Measurements from ENCODE around the gene SRSF1.
"Not testable (repeated sequence)": the region's sequence is repeated elsewhere in the genome, so short reads cannot be mapped to it uniquely, and the experiment has no call there.

Gene SRSF1

DNA sequence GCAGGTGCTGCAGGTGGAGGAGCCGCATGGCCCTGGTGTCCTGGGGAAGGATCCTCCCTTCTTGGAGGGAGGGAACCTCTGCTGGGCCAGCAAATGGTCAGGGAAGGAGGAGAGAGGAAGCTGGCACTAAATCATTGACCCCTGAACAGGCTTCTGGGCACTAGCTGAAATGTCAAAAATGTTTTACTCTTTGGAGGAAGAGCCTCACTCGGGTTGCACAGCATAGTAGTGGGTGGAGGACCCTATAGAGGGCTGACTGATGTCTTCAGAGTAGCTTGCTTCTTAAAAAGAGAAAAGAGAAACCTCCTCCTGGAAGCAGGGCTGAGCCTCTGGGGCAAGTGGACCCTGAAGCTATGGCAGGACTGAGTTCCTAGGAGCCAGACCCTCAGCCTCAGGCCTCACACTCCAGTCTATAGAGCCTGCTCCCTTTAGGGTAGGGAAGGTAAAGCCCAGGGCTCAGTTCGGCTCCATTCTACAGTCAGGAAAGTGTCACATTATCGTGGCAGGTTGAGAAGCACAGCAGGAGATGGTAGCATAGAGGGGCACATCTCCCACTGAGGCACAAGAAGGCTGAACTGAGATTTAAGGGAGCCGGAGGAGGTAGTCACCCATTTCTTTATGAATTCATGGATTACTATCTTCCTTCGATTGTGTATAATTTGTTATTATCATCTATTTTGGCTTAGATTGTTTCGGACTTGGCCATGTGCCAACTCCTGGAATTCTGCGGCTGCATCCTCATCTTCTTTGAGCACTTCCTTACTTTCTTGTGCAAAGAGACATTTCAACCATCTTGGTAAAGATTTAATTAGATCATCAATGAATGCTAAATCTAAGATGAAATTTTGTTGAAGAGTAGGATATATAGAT lies 44.5 kb downstream of the SRSF1 start:
- Histone ChIP-seq H3K4me3 (ENCODE audit: low read depth, low read length) (no peak overlapping the region), H3K27me3 (ENCODE audit: control insufficient read depth, insufficient read depth, low read length) (peaks cover 8% of the 10 kb centered on the region), H3K27ac (ENCODE audit: low read depth, low read length) (no peak overlapping the region), H3K9ac (ENCODE audit: low read length) (no peak overlapping the region), H3K4me1 (ENCODE audit: control insufficient read depth, insufficient read depth, low read length) (peaks cover 9% of the 10 kb centered on the region; the same call in 1 of the 2 replicates), H3K9me3 (ENCODE audit: control insufficient read depth, insufficient read depth, low read depth, low read length) (no peaks in the 10 kb centered on the region), H3K36me3 (ENCODE audit: control insufficient read depth, insufficient read depth, low read length) (no peaks in the 10 kb centered on the region)

DNA sequence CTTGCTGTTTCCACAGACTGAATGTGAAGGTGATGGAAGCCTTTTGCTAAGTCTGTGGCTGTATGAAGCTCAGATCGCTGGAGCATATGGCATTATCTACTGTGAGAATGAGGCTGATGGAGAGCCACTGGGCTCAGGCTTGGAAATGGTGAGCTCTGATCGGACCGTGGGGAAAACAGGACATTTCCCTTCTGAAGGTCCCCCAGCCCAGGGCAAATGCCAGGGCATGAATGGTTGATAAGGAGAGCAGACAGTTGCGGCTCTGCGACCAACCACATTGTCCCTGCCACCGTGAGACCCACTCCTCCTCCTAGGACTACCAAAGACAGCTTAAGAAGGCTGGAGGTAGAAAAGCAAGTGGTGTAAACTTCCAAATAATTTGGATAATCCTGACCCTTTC lies 47.1 kb downstream of the SRSF1 start:
- H3K9ac ChIP-seq (ENCODE audit: low read length), result no peak overlapping the region
- no peak overlapping the region for H3K27ac ChIP-seq (ENCODE audit: low read depth, low read length)
- H3K27me3 ChIP-seq (ENCODE audit: control insufficient read depth, insufficient read depth, low read length), result peaks cover 26% of the 10 kb centered on the region
- H3K9me3 ChIP-seq (ENCODE audit: control insufficient read depth, insufficient read depth, low read depth, low read length), result no peaks in the 10 kb centered on the region
- no peaks in the 10 kb centered on the region for H3K36me3 ChIP-seq (ENCODE audit: control insufficient read depth, insufficient read depth, low read length)
- H3K4me3 ChIP-seq (ENCODE audit: low read depth, low read length), result no peak overlapping the region
- peaks cover 25% of the 10 kb centered on the region for H3K4me1 ChIP-seq (ENCODE audit: control insufficient read depth, insufficient read depth, low read length)

DNA sequence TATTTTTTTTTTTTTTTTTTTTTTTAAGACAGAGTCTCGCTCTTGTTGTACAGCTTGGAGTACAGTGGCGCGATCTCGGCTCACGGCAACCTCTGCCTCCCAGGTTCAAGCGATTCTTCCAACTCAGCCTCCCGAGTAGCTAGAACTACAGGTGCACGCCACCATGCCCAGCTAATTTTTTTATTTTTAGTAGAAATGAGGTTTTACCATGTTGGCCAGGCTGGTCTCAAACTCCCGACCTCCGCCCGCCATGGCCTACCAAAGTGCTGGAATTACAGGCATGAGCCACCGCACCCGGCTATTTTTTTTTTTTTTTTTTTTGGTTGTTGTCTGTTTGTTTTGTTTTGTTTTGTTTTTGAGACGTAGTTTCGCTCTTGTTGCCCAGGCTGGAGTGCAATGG lies 48.7 kb downstream of the SRSF1 start:
- H3K27me3 ChIP-seq (ENCODE audit: control insufficient read depth, insufficient read depth, low read length), result peaks cover 29% of the 10 kb centered on the region

DNA sequence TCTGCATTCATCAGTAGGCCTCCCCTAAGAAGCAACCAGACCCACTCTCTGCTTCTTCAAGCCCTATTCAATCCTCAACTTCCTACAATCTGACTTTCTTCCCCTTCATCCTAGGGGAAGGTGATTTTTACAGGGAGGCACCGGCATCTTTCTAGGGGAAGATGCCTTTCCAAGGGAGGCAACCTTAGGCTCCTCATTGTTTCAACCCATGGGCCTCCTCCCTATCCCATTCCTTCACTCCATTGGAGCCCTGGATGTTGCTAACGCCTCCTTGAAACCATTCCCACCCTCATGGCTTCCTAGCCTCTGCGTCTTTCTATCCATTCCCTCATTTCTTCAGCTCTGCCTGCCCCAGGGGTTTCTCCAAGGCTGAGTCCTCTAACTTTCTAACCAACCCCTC lies 49.2 kb downstream of the SRSF1 start:
- H3K9ac ChIP-seq (ENCODE audit: low read length), result no peak overlapping the region
- no peaks in the 10 kb centered on the region for H3K9me3 ChIP-seq (ENCODE audit: control insufficient read depth, insufficient read depth, low read depth, low read length)
- H3K4me1 ChIP-seq (ENCODE audit: control insufficient read depth, insufficient read depth, low read length), result peaks cover 39% of the 10 kb centered on the region
- H3K27me3 ChIP-seq (ENCODE audit: control insufficient read depth, insufficient read depth, low read length), result peaks cover 34% of the 10 kb centered on the region
- H3K4me3 ChIP-seq (ENCODE audit: low read depth, low read length), result no peak overlapping the region
- H3K36me3 ChIP-seq (ENCODE audit: control insufficient read depth, insufficient read depth, low read length), result no peaks in the 10 kb centered on the region
- H3K27ac ChIP-seq (ENCODE audit: low read depth, low read length), result no peak overlapping the region

More for the DNA sequence above, 48.7 kb downstream of the SRSF1 start:
- peaks cover 34% of the 10 kb centered on the region for H3K4me1 ChIP-seq (ENCODE audit: control insufficient read depth, insufficient read depth, low read length)
- not testable (repeated sequence) for H3K9ac ChIP-seq (ENCODE audit: low read length); H3K4me3 ChIP-seq (ENCODE audit: low read depth, low read length); H3K27ac ChIP-seq (ENCODE audit: low read depth, low read length); H3K9me3 ChIP-seq (ENCODE audit: control insufficient read depth, insufficient read depth, low read depth, low read length); H3K36me3 ChIP-seq (ENCODE audit: control insufficient read depth, insufficient read depth, low read length)

DNA sequence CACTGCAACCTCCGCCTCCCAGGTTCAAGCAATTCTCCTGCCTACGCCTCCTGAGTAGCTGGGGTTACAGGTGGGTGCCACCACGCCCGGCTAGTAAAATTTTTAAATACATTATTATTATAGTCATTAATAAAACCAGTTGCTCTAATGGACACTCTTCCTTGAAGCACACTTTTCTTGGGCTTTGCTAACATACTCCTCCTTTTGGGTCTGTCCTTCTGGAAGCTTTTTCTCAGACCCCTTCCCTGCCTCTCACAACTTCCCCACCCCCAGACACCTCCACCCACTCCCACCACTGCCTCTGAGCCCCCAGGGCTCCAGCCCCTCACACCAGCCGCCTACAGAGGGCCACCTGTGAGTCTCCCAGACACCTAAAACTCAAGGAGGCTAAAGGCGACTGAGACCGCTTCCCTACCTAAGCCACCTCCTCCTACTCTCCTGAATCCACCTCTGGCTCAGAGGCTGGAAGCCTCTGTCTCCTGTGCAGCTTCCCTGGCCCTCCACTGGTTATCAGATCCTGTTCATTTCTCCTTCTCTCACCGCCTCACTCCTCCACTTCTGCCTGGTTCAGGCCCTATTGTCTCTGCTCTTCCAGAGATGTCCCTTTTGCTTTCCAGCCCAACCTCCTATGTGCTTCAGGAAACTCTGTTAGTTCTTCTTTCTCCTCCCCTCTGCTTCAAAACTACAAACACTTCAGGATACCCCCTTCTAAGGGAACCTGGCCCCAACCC lies 49.8 kb downstream of the SRSF1 start:
- Histone ChIP-seq H3K4me3 (ENCODE audit: low read depth, low read length) (no peak overlapping the region), H3K4me1 (ENCODE audit: control insufficient read depth, insufficient read depth, low read length) (peaks cover 45% of the 10 kb centered on the region), H3K9ac (ENCODE audit: low read length) (no peak overlapping the region), H3K27me3 (ENCODE audit: control insufficient read depth, insufficient read depth, low read length) (peaks cover 35% of the 10 kb centered on the region), H3K36me3 (ENCODE audit: control insufficient read depth, insufficient read depth, low read length) (no peaks in the 10 kb centered on the region), H3K9me3 (ENCODE audit: control insufficient read depth, insufficient read depth, low read depth, low read length) (no peaks in the 10 kb centered on the region), H3K27ac (ENCODE audit: low read depth, low read length) (no peak overlapping the region)

DNA sequence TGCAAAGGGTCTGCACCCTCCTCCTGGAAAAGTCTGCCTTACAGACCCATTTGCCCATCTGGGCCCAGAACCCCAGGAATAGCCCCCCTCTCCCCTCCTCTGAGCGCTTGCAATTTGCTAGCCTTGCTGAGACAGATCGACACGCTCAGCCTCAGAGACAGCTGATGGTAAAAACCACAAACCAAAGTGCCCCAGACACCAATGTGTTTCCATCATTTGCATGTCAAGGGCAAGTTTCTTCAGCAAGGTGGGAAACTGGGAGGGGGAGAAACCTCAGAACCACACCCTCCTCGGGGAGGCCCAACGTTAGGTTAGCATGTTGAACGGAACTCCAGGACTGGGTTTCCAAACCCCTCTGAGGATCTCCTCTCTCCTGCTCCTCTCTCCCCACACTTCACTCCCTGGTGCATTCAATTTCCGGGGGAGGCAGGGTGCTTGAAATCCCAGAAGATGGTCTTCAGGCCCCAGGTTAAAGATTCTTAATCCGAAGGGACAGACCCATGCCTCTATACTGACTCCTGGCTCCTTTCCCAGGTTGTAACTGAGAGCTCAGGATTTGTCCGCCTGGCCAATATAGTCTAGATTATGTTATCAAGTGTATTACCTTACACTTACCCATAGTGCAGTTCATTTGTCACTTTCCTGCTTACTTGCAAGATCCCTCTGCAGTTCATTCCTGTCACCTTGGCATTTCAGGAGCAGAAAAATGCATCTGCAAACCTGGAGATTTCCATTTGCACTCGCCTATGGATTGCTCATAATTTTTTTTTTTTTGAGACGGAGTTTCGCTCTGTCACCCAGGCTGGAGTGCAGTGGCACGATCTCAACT lies 50.5 kb downstream of the SRSF1 start:
- peak overlapping the region; percentile 76 for H3K4me3 ChIP-seq (ENCODE audit: low read depth, low read length)
- peak overlapping the region; percentile 86 for H3K9ac ChIP-seq (ENCODE audit: low read length)
- no peaks in the 10 kb centered on the region for H3K9me3 ChIP-seq (ENCODE audit: control insufficient read depth, insufficient read depth, low read depth, low read length)
- H3K36me3 ChIP-seq (ENCODE audit: control insufficient read depth, insufficient read depth, low read length), result no peaks in the 10 kb centered on the region
- peaks cover 49% of the 10 kb centered on the region for H3K4me1 ChIP-seq (ENCODE audit: control insufficient read depth, insufficient read depth, low read length)
- no peak overlapping the region for H3K27ac ChIP-seq (ENCODE audit: low read depth, low read length)
- H3K27me3 ChIP-seq (ENCODE audit: control insufficient read depth, insufficient read depth, low read length), result peaks cover 35% of the 10 kb centered on the region

DNA sequence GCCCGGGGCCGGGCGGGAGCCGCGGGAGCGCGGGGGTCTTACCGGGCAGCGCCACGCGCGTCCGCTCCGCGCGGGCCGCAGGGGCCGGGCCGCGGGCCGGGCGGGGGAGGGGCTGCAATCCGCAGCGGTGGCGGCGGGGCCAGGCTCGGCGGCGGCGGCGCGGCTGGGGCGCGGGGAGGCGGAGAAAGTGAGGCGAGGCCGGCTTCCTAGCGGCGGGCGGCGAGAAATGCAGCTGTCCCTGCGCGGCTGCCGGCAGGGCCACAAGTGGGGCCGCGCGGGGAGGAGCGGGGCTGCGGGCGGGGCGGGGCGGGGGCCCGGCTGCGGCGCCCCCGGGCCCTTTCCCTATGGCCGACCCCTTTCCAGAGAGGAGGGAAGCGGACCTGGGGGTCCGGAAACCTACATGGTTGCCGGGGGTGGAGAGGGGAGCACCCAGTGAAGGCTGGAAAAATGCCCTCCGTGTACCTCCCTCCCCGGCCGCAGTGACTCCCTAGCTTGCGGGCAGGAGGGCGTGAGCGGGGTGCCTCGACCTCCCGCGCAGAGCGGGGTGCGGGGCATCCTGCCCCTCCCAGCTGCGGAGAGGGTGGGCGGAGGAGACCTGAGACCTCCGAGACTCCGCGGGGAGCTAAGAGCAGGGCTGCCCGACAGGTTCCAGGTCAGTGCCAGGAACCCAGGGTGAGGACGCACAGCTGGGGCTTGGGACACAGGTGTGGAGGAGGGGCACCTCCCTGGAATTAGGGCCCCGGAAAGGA lies 51.7 kb downstream of the SRSF1 start, which contains the start of gene CUEDC1:
TSS of gene CUEDC1 (minus strand) at position 230 of the 749 bp plus-strand sequence. CDS start 69,848 bp downstream, outside the sequence.
- no peaks in the 10 kb centered on the region for H3K36me3 ChIP-seq (ENCODE audit: control insufficient read depth, insufficient read depth, low read length)
- H3K4me3 ChIP-seq (ENCODE audit: low read depth, low read length), result peak within 1 kb of the TSS; percentile 76
- H3K9ac ChIP-seq (ENCODE audit: low read length), result peak within 1 kb of the TSS; percentile 86
- H3K27ac ChIP-seq (ENCODE audit: low read depth, low read length), result peak within 1 kb of the TSS; percentile 83; the same call in 1 of the 2 replicates
- H3K27me3 ChIP-seq (ENCODE audit: control insufficient read depth, insufficient read depth, low read length), result peaks cover 35% of the 10 kb centered on the region
- H3K9me3 ChIP-seq (ENCODE audit: control insufficient read depth, insufficient read depth, low read depth, low read length), result no peaks in the 10 kb centered on the region
- H3K4me1 ChIP-seq (ENCODE audit: control insufficient read depth, insufficient read depth, low read length), result peaks cover 57% of the 10 kb centered on the region

DNA sequence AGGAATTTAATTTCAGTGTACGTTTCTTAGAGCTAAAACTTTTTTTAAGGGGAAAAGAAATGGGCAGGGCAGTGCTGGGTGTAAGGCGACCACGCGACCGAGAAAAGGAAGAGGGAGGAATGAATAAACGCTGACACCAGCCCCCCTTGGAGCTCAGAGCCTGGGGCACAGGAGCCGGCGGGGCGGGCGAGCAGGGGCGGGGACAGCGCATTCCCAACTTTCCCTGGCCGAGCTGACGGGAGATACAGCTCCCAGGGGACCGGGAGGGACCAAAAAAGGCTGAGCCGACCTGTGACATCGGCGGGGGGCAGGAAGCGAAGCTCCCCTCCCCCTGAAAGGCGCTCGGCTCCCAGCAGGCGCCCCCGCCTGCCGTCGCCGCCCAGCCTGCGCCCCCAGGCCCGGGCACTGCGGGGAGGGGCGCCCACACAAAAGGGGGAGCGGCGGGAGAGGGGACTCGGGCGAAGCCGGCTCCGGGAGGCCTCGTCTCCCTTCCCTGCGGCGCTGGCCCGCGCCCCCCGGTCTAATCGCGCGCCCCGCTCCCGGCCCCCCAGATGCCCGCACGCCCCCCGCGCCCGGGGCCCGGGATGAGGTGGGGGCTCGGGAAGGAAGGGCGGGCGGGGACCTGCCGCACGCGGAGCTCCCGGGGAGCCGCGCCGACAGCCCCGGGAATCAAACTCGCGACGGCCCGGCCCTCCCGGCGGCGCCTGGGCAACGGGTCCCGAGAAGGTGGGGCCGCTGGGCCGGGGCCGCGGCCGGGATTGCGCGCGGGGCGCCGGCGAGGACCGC lies 52.5 kb downstream of the SRSF1 start:
- Histone ChIP-seq H3K4me3 (ENCODE audit: low read depth, low read length) (peak overlapping the region; percentile 76), H3K36me3 (ENCODE audit: control insufficient read depth, insufficient read depth, low read length) (no peaks in the 10 kb centered on the region), H3K27me3 (ENCODE audit: control insufficient read depth, insufficient read depth, low read length) (peaks cover 31% of the 10 kb centered on the region), H3K9ac (ENCODE audit: low read length) (peak overlapping the region; percentile 79), H3K27ac (ENCODE audit: low read depth, low read length) (peak overlapping the region; percentile 83; the same call in 1 of the 2 replicates), H3K9me3 (ENCODE audit: control insufficient read depth, insufficient read depth, low read depth, low read length) (no peaks in the 10 kb centered on the region), H3K4me1 (ENCODE audit: control insufficient read depth, insufficient read depth, low read length) (peaks cover 61% of the 10 kb centered on the region)

DNA sequence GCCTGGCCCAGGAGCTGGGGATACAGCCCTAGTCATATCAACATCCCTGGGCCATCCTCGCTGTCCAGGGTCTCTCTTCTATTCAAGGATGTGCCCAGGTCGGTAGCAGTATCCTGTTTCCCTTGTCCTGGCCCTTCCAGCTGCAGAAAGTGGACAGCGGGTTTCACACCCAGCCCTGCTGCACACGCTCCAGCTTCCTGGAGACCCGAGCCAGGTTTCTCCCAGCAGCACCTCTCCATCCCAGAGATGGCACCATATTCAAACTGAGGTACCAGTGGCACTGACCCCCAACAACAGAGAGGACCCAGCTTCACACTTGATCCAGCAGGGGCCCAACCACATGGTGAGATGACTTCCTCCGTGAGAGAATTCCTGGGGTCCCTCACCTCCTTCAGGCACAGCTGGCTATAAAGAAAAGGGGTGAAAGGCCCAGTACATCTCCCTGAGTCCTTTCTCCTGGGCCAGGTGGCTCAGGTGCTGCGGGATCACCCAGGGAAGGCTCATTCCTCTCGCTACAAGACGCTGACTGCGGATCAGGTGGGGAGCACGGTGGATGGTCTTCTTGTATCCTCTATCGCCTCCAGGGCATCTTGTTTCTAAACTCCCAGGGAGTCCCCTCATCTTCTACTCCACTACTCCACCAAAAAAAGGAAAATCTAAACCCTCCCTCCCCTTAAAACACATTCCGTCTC lies 53.2 kb downstream of the SRSF1 start:
- H3K9me3 ChIP-seq (ENCODE audit: control insufficient read depth, insufficient read depth, low read depth, low read length), result no peaks in the 10 kb centered on the region
- no peaks in the 10 kb centered on the region for H3K36me3 ChIP-seq (ENCODE audit: control insufficient read depth, insufficient read depth, low read length)
- peaks cover 31% of the 10 kb centered on the region for H3K27me3 ChIP-seq (ENCODE audit: control insufficient read depth, insufficient read depth, low read length)
- H3K9ac ChIP-seq (ENCODE audit: low read length), result peak overlapping the region; percentile 72
- H3K4me3 ChIP-seq (ENCODE audit: low read depth, low read length), result peak overlapping the region; percentile 76
- peaks cover 66% of the 10 kb centered on the region for H3K4me1 ChIP-seq (ENCODE audit: control insufficient read depth, insufficient read depth, low read length)
- peak overlapping the region; percentile 69; the same call in 1 of the 2 replicates for H3K27ac ChIP-seq (ENCODE audit: low read depth, low read length)

Data from HUES6 (cell line).